Progenitor cell of endocrine pancreas (in vitro differentiated cells): Measurements from ENCODE around the gene ROPN1L. TPM values are rescaled to one million over a fixed set of nuclear protein-coding genes. Genes with fewer than 3 reads are reported as not detected.

Source experiments
- DNase-seq: peaks from one replicate; pipeline ENCODE4 v3.0.0; 2021; ENCODE audit warnings: low spot score; ENCODE audit not compliant: unreplicated experiment
- H3K27ac Mint-ChIP-seq: 2 replicates; pipeline ENCODE4 v1.8.0; 2021; ENCODE audit warnings: mild to moderate bottlenecking, moderate library complexity, mixed read lengths
- H3K27me3 Mint-ChIP-seq: 2 replicates; pipeline ENCODE4 v1.8.0; 2021; ENCODE audit warnings: mixed read lengths
- H3K36me3 Mint-ChIP-seq: 2 replicates; pipeline ENCODE4 v1.8.0; 2022; ENCODE audit warnings: mixed read lengths; ENCODE audit not compliant: insufficient read depth
- H3K4me1 Mint-ChIP-seq: 2 replicates; pipeline ENCODE4 v1.8.0; 2021; ENCODE audit warnings: low read depth, mixed read lengths
- H3K4me3 Mint-ChIP-seq: 2 replicates; pipeline ENCODE4 v1.8.0; 2021; ENCODE audit warnings: low read depth, mild to moderate bottlenecking, moderate library complexity, mixed read lengths
- H3K9me3 Mint-ChIP-seq: 2 replicates; pipeline ENCODE4 v1.8.0; 2021; ENCODE audit warnings: low read depth, mixed read lengths
- total RNA-seq: library from RNA; stranded (reverse); gene quantifications from 2 replicates; pipeline ENCODE4 v1.2.1, GENCODE V29; 2021
- TF ChIP-seq, protein P1 (sequence below): fragments of 200-600 bp; sonication (generic); IDR thresholded peaks from one replicate; pipeline ENCODE4 v1.5.0; 2021; ENCODE audit warnings: antibody characterized with exemption, mild to moderate bottlenecking; ENCODE audit not compliant: unreplicated experiment

Gene ROPN1L
- total RNA-seq, 1 donor from 2014 or later, result 0.43 TPM

DNA sequence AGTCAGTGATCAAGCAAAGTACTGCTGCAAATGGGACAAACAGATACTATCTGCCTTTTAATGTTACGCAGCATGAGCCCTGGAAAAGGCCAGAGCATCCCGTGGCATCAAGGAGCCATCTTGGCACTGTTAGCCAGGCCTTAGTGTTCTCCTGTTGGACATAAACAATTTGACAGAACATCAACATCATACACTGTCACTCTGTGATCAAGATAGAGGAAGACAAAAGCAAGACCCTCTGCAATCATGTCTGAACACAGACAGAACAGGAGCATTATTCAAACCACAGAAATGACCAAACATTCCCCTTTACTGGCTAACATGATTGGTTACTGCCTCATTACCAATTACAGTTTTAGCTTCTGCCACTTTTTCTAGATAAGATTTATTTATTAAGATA lies 21.2 kb upstream of the ROPN1L start:
- TF ChIP-seq, protein P1, sequence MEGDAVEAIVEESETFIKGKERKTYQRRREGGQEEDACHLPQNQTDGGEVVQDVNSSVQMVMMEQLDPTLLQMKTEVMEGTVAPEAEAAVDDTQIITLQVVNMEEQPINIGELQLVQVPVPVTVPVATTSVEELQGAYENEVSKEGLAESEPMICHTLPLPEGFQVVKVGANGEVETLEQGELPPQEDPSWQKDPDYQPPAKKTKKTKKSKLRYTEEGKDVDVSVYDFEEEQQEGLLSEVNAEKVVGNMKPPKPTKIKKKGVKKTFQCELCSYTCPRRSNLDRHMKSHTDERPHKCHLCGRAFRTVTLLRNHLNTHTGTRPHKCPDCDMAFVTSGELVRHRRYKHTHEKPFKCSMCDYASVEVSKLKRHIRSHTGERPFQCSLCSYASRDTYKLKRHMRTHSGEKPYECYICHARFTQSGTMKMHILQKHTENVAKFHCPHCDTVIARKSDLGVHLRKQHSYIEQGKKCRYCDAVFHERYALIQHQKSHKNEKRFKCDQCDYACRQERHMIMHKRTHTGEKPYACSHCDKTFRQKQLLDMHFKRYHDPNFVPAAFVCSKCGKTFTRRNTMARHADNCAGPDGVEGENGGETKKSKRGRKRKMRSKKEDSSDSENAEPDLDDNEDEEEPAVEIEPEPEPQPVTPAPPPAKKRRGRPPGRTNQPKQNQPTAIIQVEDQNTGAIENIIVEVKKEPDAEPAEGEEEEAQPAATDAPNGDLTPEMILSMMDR, result no peak
- no peak overlapping the region for H3K27ac Mint-ChIP-seq
- DNase-seq, result no peak
- no peaks in the 10 kb centered on the region for H3K4me1 Mint-ChIP-seq
- H3K36me3 Mint-ChIP-seq, result peaks cover 33% of the 10 kb centered on the region
- H3K9me3 Mint-ChIP-seq, result no peaks in the 10 kb centered on the region
- no peak overlapping the region for H3K4me3 Mint-ChIP-seq
- no peaks in the 10 kb centered on the region for H3K27me3 Mint-ChIP-seq

- Mint-ChIP-seq H3K4me3 (no peak overlapping the region), H3K27ac (peak overlapping the region; percentile 70), H3K9me3 (no peaks in the 10 kb centered on the region), H3K36me3 (peaks cover 31% of the 10 kb centered on the region), H3K4me1 (no peaks in the 10 kb centered on the region), H3K27me3 (no peaks in the 10 kb centered on the region)
- TF ChIP-seq, protein P1, result no peak
- no peak for DNase-seq
These were observed 20.7 kb upstream of the ROPN1L start for GRCh38 chr5:10420932-10421331.

GRCh38 chr5:10421896-10422691 lies 19.6 kb upstream of the ROPN1L start:
- Mint-ChIP-seq H3K36me3 (peaks cover 33% of the 10 kb centered on the region), H3K4me1 (no peaks in the 10 kb centered on the region), H3K9me3 (no peaks in the 10 kb centered on the region), H3K4me3 (no peak overlapping the region), H3K27ac (peak overlapping the region; percentile 19), H3K27me3 (no peaks in the 10 kb centered on the region)
- no peak for DNase-seq
- TF ChIP-seq, protein P1, result no peak

DNA sequence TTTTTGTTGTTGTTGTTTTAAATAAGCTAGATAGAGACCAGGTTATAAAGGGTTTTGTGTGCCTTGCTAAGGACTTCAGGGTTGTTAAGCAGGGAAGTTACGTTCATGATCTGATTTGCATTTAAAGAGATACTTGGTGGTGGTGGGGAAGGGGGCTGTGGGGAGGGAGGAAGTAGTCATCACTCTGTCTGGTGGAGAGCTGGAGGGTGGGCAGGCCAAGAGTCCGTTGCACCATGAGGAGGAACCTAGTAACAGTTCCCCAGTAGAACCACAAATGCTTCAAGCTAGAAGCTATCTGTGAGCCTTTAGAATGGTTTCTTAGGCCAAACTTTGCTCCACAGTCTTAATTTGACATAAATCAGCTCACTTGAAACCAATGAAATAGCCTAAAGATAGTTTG lies 18.7 kb upstream of the ROPN1L start:
- no peaks in the 10 kb centered on the region for H3K27me3 Mint-ChIP-seq
- H3K36me3 Mint-ChIP-seq, result peaks cover 34% of the 10 kb centered on the region
- no peak for DNase-seq
- H3K27ac Mint-ChIP-seq, result peak overlapping the region; percentile 91
- TF ChIP-seq, protein P1, result no peak
- H3K4me3 Mint-ChIP-seq, result no peak overlapping the region
- no peaks in the 10 kb centered on the region for H3K9me3 Mint-ChIP-seq
- H3K4me1 Mint-ChIP-seq, result no peaks in the 10 kb centered on the region

- Mint-ChIP-seq H3K9me3 (no peaks in the 10 kb centered on the region), H3K27ac (no peak overlapping the region), H3K36me3 (peaks cover 29% of the 10 kb centered on the region), H3K4me1 (no peaks in the 10 kb centered on the region), H3K27me3 (no peaks in the 10 kb centered on the region), H3K4me3 (no peak overlapping the region)
- DNase-seq, result no peak
- TF ChIP-seq, protein P1, result peak; percentile 51
These were observed 17.5 kb upstream of the ROPN1L start for GRCh38 chr5:10424124-10424731.
